Mesenchymal stem cell (in vitro differentiated cells and primary cell): ENCODE data around the gene AKR1E2.

Source experiments
- DNase-seq: peaks from one replicate; pipeline ENCODE4 v3.0.0-alpha.2; 2013
- H2AFZ ChIP-seq: one replicate; pipeline ENCODE4 v1.6.1; 2013; ENCODE audit warnings: low read depth, mild to moderate bottlenecking, control low read depth, inconsistent platforms, low read length, moderate library complexity
- H2AK5ac ChIP-seq: 2 replicates; pipeline ENCODE4 v1.6.1; 2013; ENCODE audit warnings: low read length, moderate library complexity, mild to moderate bottlenecking, inconsistent platforms; ENCODE audit not compliant: severe bottlenecking
- H2BK120ac ChIP-seq: one replicate; pipeline ENCODE4 v1.6.1; 2013; ENCODE audit warnings: low read depth, mild to moderate bottlenecking, inconsistent platforms, low read length, moderate library complexity
- H2BK12ac ChIP-seq, 2 experiments: one replicate each; pipeline ENCODE4 v1.6.1; 2013; ENCODE audit warnings: inconsistent platforms in 2 of 2, low read length in 2 of 2, mild to moderate bottlenecking in 2 of 2, moderate library complexity in 2 of 2, control low read depth in 1 of 2
- H2BK15ac ChIP-seq: one replicate; pipeline ENCODE4 v1.6.1; 2013; ENCODE audit warnings: mild to moderate bottlenecking, low read depth, inconsistent platforms; ENCODE audit not compliant: poor library complexity, severe bottlenecking
- H2BK5ac ChIP-seq: 2 replicates; pipeline ENCODE4 v1.6.1; 2013; ENCODE audit warnings: low read depth, mild to moderate bottlenecking, low read length, control low read depth, inconsistent platforms; ENCODE audit not compliant: poor library complexity, severe bottlenecking
- H3K14ac ChIP-seq, 2 experiments: one replicate each; pipeline ENCODE4 v1.6.1; 2013; ENCODE audit warnings: inconsistent platforms in 2 of 2, low read length in 2 of 2, control low read depth in 1 of 2, mild to moderate bottlenecking in 1 of 2, moderate library complexity in 1 of 2
- H3K18ac ChIP-seq, 2 experiments: one replicate each; pipeline ENCODE4 v1.6.1; 2013; ENCODE audit warnings: inconsistent platforms in 2 of 2, low read length in 2 of 2, control low read depth in 1 of 2, low read depth in 1 of 2, mild to moderate bottlenecking in 1 of 2
- H3K23ac ChIP-seq, 2 experiments: one replicate each; pipeline ENCODE4 v1.6.1; 2013; ENCODE audit warnings: inconsistent platforms in 2 of 2, low read length in 2 of 2, mild to moderate bottlenecking in 2 of 2, moderate library complexity in 2 of 2, control low read depth in 1 of 2
- H3K27ac ChIP-seq: 2 replicates; pipeline ENCODE4 v1.5.1; 2013; ENCODE audit warnings: mild to moderate bottlenecking, moderate library complexity, low read length, control low read depth, inconsistent platforms; ENCODE audit not compliant: poor library complexity, severe bottlenecking
- H3K27me3 ChIP-seq, 2 experiments: 2 replicates each; pipeline versions ENCODE4 v1.6.1 to v1.7.0; 2013; ENCODE audit warnings: low read length in 2 of 2, mild to moderate bottlenecking in 2 of 2, moderate library complexity in 2 of 2, control low read depth in 1 of 2, inconsistent platforms in 1 of 2; ENCODE audit not compliant: control insufficient read depth in 1 of 2, insufficient read depth in 1 of 2
- H3K36me3 ChIP-seq, 2 experiments: 2 replicates each; pipeline versions ENCODE4 v1.6.1 to v1.7.0; 2013; ENCODE audit warnings: low read length in 2 of 2, control low read depth in 1 of 2, inconsistent platforms in 1 of 2, low read depth in 1 of 2, mild to moderate bottlenecking in 1 of 2; ENCODE audit not compliant: insufficient read depth in 2 of 2, control insufficient read depth in 1 of 2
- H3K4ac ChIP-seq, 2 experiments: one replicate each; pipeline ENCODE4 v1.6.1; 2013; ENCODE audit warnings: inconsistent platforms in 2 of 2, low read length in 2 of 2, mild to moderate bottlenecking in 2 of 2, moderate library complexity in 2 of 2, control low read depth in 1 of 2, low read depth in 1 of 2
- H3K4me1 ChIP-seq: 2 replicates; pipeline ENCODE4 v1.6.1; 2013; ENCODE audit warnings: low read depth, low read length, control low read depth; ENCODE audit not compliant: control insufficient read depth, insufficient read depth
- H3K4me2 ChIP-seq: 2 replicates; pipeline ENCODE4 v1.6.1; 2013; ENCODE audit warnings: low read length, mild to moderate bottlenecking, inconsistent platforms; ENCODE audit not compliant: poor library complexity, severe bottlenecking
- H3K4me3 ChIP-seq, 2 experiments: 2 replicates each; pipeline versions ENCODE4 v1.5.1 to v1.7.0; 2013; ENCODE audit warnings: low read length in 2 of 2, mild to moderate bottlenecking in 2 of 2, control low read depth in 1 of 2, low read depth in 1 of 2; ENCODE audit not compliant: insufficient read depth in 1 of 2
- H3K79me1 ChIP-seq: replicated peaks from 2 replicates; pipeline ENCODE4 v1.6.1; 2013; ENCODE audit warnings: mild to moderate bottlenecking, control low read depth, low read length, inconsistent platforms; ENCODE audit not compliant: poor library complexity, severe bottlenecking
- H3K9ac ChIP-seq: 2 replicates; pipeline ENCODE4 v1.7.0; 2013; ENCODE audit warnings: mild to moderate bottlenecking, low read length, moderate library complexity
- H3K9me3 ChIP-seq: 2 replicates; pipeline ENCODE4 v1.7.0; 2013; ENCODE audit warnings: mild to moderate bottlenecking, low read length; ENCODE audit not compliant: control insufficient read depth
- H4K8ac ChIP-seq: one replicate; pipeline ENCODE4 v1.6.1; 2013; ENCODE audit warnings: inconsistent platforms, mild to moderate bottlenecking, low read length, moderate library complexity
- H4K91ac ChIP-seq: one replicate; pipeline ENCODE4 v1.6.1; 2013; ENCODE audit warnings: mild to moderate bottlenecking, low read length, inconsistent platforms
- WGBS: methylation state at CpG from one replicate; pipeline ENCODE4 v1.1.7; 2013; ENCODE audit warnings: mixed read lengths; 5-methylcytosine and 5-hydroxymethylcytosine counted together

The AKR1E2 gene

GRCh38 chr10:4835494-4835918 is 9.5 kb downstream of the AKR1E2 start:
- Histone ChIP-seq H3K4me3 (no peak overlapping the region), H2AFZ (no peak overlapping the region), H2BK15ac (no peak overlapping the region), H2AK5ac (no peak overlapping the region), H4K91ac (peak overlapping the region; percentile 65), H3K27ac (no peak overlapping the region), H2BK12ac (no peak overlapping the region), H3K9me3 (no peaks in the 10 kb centered on the region), H3K36me3 (peaks cover 15 to 94% of the 10 kb centered on the region in 2 experiments), H3K9ac (no peak overlapping the region), H3K23ac (no peak overlapping the region), H3K79me1 (no peaks in the 10 kb centered on the region), H4K8ac (no peak overlapping the region), H3K4ac (no peak overlapping the region), H2BK5ac (no peak overlapping the region), H3K14ac (no peak overlapping the region), H3K4me1 (peaks cover 1% of the 10 kb centered on the region), H3K27me3 (no peaks in the 10 kb centered on the region), H2BK120ac (no peak overlapping the region), H3K4me2 (no peak overlapping the region), H3K18ac (no peak overlapping the region)
- DNase-seq, result no peak
- 87% methylated on average over 5 of the region's 5 CpGs for WGBS

- Histone ChIP-seq H3K27me3 (no peaks in the 10 kb centered on the region), H3K4me1 (peaks cover 1% of the 10 kb centered on the region), H4K91ac (no peak overlapping the region), H3K23ac (no peak overlapping the region), H3K4me2 (no peak overlapping the region), H3K27ac (no peak overlapping the region), H2AK5ac (no peak overlapping the region), H2BK120ac (no peak overlapping the region), H3K18ac (no peak overlapping the region), H3K9me3 (no peaks in the 10 kb centered on the region), H3K14ac (no peak overlapping the region), H4K8ac (no peak overlapping the region), H3K36me3 (peaks cover 15 to 84% of the 10 kb centered on the region in 2 experiments), H2BK12ac (no peak overlapping the region), H3K4ac (no peak overlapping the region), H3K4me3 (no peak overlapping the region), H2AFZ (no peak overlapping the region), H3K9ac (no peak overlapping the region), H2BK5ac (no peak overlapping the region), H3K79me1 (no peaks in the 10 kb centered on the region), H2BK15ac (no peak overlapping the region)
- 89% methylated on average over 8 of the region's 8 CpGs for WGBS
- DNase-seq, result no peak
Observed at GRCh38 chr10:4836416-4836969, 10.5 kb downstream of the AKR1E2 start.

- no peak overlapping the region for H3K23ac ChIP-seq
- H2BK120ac ChIP-seq, result no peak overlapping the region
- H3K4me2 ChIP-seq, result no peak overlapping the region
- no peak overlapping the region for H4K8ac ChIP-seq
- H3K9ac ChIP-seq, result no peak overlapping the region
- peaks cover 1% of the 10 kb centered on the region for H3K4me1 ChIP-seq
- H3K36me3 ChIP-seq, result peaks cover 17 to 81% of the 10 kb centered on the region in 2 experiments
- peak overlapping the region in 1 of 2 experiments; percentile 46 for H3K14ac ChIP-seq
- 96% methylated on average over 1 of the region's 1 CpG for WGBS
- no peak overlapping the region for H4K91ac ChIP-seq
- no peaks in the 10 kb centered on the region for H3K79me1 ChIP-seq
- no peak overlapping the region for H2AK5ac ChIP-seq
- no peak overlapping the region for H3K4me3 ChIP-seq
- H3K4ac ChIP-seq, result no peak overlapping the region
- H3K18ac ChIP-seq, result no peak overlapping the region
- H2BK12ac ChIP-seq, result no peak overlapping the region
- no peak overlapping the region for H2AFZ ChIP-seq
- no peak overlapping the region for H3K27ac ChIP-seq
- no peaks in the 10 kb centered on the region for H3K9me3 ChIP-seq
- no peak overlapping the region for H2BK15ac ChIP-seq
- no peaks in the 10 kb centered on the region for H3K27me3 ChIP-seq
- no peak for DNase-seq
- H2BK5ac ChIP-seq, result no peak overlapping the region
Observed at GRCh38 chr10:4837551-4837950, 11.5 kb downstream of the AKR1E2 start.

GRCh38 chr10:4838743-4839142 is 12.7 kb downstream of the AKR1E2 start:
- no peak overlapping the region for H2AK5ac ChIP-seq
- no peak for DNase-seq
- no peak overlapping the region for H3K4me3 ChIP-seq
- H3K79me1 ChIP-seq, result no peaks in the 10 kb centered on the region
- H3K27ac ChIP-seq, result no peak overlapping the region
- H3K14ac ChIP-seq, result no peak overlapping the region
- no peaks in the 10 kb centered on the region for H3K9me3 ChIP-seq
- H3K23ac ChIP-seq, result no peak overlapping the region
- H3K18ac ChIP-seq, result no peak overlapping the region
- H4K91ac ChIP-seq, result no peak overlapping the region
- peaks cover 1% of the 10 kb centered on the region for H3K4me1 ChIP-seq
- H2BK5ac ChIP-seq, result no peak overlapping the region
- H3K4me2 ChIP-seq, result no peak overlapping the region
- no peak overlapping the region for H3K9ac ChIP-seq
- H2BK120ac ChIP-seq, result no peak overlapping the region
- H3K27me3 ChIP-seq, result no peaks in the 10 kb centered on the region
- H2BK12ac ChIP-seq, result no peak overlapping the region
- H2BK15ac ChIP-seq, result no peak overlapping the region
- H4K8ac ChIP-seq, result no peak overlapping the region
- no peak overlapping the region for H2AFZ ChIP-seq
- H3K36me3 ChIP-seq, result peaks cover 21 to 81% of the 10 kb centered on the region in 2 experiments
- WGBS, result 81% methylated on average over 2 of the region's 3 CpGs
- no peak overlapping the region for H3K4ac ChIP-seq
